GM21528 (cell line): Measurements from ENCODE around the gene LRRC40.
"Not testable (repeated sequence)": the region's sequence is repeated elsewhere in the genome, so short reads cannot be mapped to it uniquely, and the experiment has no call there.

Experiments
- ATAC-seq: cut with Tn5 transposase; IDR thresholded peaks from one replicate; pipeline ENCODE4 v1.9.1; 2021; ENCODE audit warnings: mild to moderate bottlenecking, moderate library complexity; ENCODE audit not compliant: unreplicated experiment, low FRiP score

Gene LRRC40

GRCh38 chr1:70205434-70206118 lies at the start of gene LRRC40:
Gene LRRC40 (minus strand): TSS chr1:70205579. CDS start chr1:70205540, 39 bp downstream.
- ATAC-seq = peak; percentile 88

GRCh38 chr1:70248729-70249128 lies 43.4 kb upstream of the LRRC40 start:
- ATAC-seq = no peak

- ATAC-seq = no peak
These were observed 42.4 kb upstream of the LRRC40 start for GRCh38 chr1:70247768-70248167.

GRCh38 chr1:70247122-70247521 lies 41.7 kb upstream of the LRRC40 start:
- ATAC-seq = no peak

GRCh38 chr1:70239940-70240339 lies 34.6 kb upstream of the LRRC40 start:
- no peak for ATAC-seq

GRCh38 chr1:70234733-70235132 lies 29.4 kb upstream of the LRRC40 start:
- no peak for ATAC-seq

GRCh38 chr1:70231475-70231874 lies 26.1 kb upstream of the LRRC40 start:
- no peak for ATAC-seq

GRCh38 chr1:70228670-70229069 lies 23.3 kb upstream of the LRRC40 start:
- ATAC-seq = no peak

- ATAC-seq = peak; percentile 54
These were observed 22.1 kb upstream of the LRRC40 start for GRCh38 chr1:70227439-70227838.

GRCh38 chr1:70224954-70225353 lies 19.6 kb upstream of the LRRC40 start:
- ATAC-seq = no peak

GRCh38 chr1:70222716-70223235 lies 17.4 kb upstream of the LRRC40 start:
- no peak for ATAC-seq

- ATAC-seq = peak; percentile 96
These were observed 16.1 kb upstream of the LRRC40 start, which contains the start of gene SRSF11 for GRCh38 chr1:70221238-70222121. Gene SRSF11 (plus strand): TSS chr1:70221380. CDS start chr1:70221637, 257 bp downstream.

- peak; percentile 10 for ATAC-seq
These were observed 15.3 kb upstream of the LRRC40 start for GRCh38 chr1:70220517-70221237.

GRCh38 chr1:70220015-70220414 lies 14.6 kb upstream of the LRRC40 start:
- no peak for ATAC-seq

GRCh38 chr1:70211541-70211940 lies 6.2 kb upstream of the LRRC40 start:
- ATAC-seq = no peak

- no peak for ATAC-seq
These were observed 5.4 kb upstream of the LRRC40 start for GRCh38 chr1:70210820-70211219.

- ATAC-seq = no peak
These were observed 2.9 kb upstream of the LRRC40 start for GRCh38 chr1:70208292-70208691.

GRCh38 chr1:70207492-70207891 lies 2.1 kb upstream of the LRRC40 start:
- no peak for ATAC-seq

- ATAC-seq = not testable (repeated sequence)
These were observed 1.5 kb upstream of the LRRC40 start for GRCh38 chr1:70206833-70207232.

- peak; percentile 47 for ATAC-seq
These were observed 327 bp downstream of the LRRC40 start for GRCh38 chr1:70205071-70205433.

- ATAC-seq = no peak
These were observed 779 bp downstream of the LRRC40 start for GRCh38 chr1:70204600-70204999.
